Psoas muscle (tissue), 8 donors: ENCODE results near the gene IZUMO4. TPM values are rescaled to one million over a fixed set of nuclear protein-coding genes. Genes with fewer than 3 reads are reported as not detected.
A peak's percentile ranks its signal among the peaks of the same experiment; 100 is the strongest.

Experiments
- ATAC-seq, 4 donors: fragments of 200-7000 bp; cut with Tn5 transposase; one replicate each; pipeline ENCODE4 v1.9.1; 2020; ENCODE audit warnings: moderate library complexity in 3 of 4, mild to moderate bottlenecking in 2 of 4
- DNase-seq, 2 donors: peaks; one replicate each; pipeline ENCODE4 v3.0.0-alpha.2; 2020
- H3K27ac ChIP-seq: fragments of 200-600 bp; one replicate; pipeline ENCODE4 v1.8.0; 2022
- H3K27me3 ChIP-seq, 3 donors: fragments of 200-600 bp in 1 of 3; one replicate each; pipeline versions ENCODE4 v1.6.1 to v1.8.0; 2013 to 2022; ENCODE audit warnings: low read length in 2 of 3, mild to moderate bottlenecking in 2 of 3, moderate library complexity in 1 of 3; ENCODE audit not compliant: insufficient read depth in 3 of 3
- H3K36me3 ChIP-seq, 2 donors: fragments of 200-600 bp in 1 of 2; one replicate each; pipeline versions ENCODE4 v1.6.1 to v1.8.0; 2013 to 2022; ENCODE audit warnings: low read depth in 1 of 2, mild to moderate bottlenecking in 1 of 2, moderate library complexity in 1 of 2; ENCODE audit not compliant: insufficient read depth in 1 of 2
- H3K4me1 ChIP-seq: fragments of 200-600 bp; one replicate; pipeline ENCODE4 v1.8.0; 2022
- H3K4me3 ChIP-seq: fragments of 200-600 bp; one replicate; pipeline ENCODE4 v1.8.0; 2022; ENCODE audit warnings: mild to moderate bottlenecking
- H3K9me3 ChIP-seq: fragments of 200-600 bp; one replicate; pipeline ENCODE4 v1.8.0; 2022
- CTCF ChIP-seq: fragments of 200-600 bp; IDR thresholded peaks from one replicate; pipeline ENCODE4 v1.8.0; 2022; ENCODE audit warnings: antibody characterized with exemption
- WGBS, 3 donors: extraction: QIAGEN DNeasy Blood & Tissue Kit; methylation state at CpG; one replicate each; pipeline versions ENCODE4 v1.1.6 to v1.1.7; 2013; 5-methylcytosine and 5-hydroxymethylcytosine counted together
- intact Hi-C, 2 donors: fragments of 100-400 bp; cut with DNase I; formaldehyde crosslinking; loops; one replicate each; pipeline versions ENCODE4 v1.11.0 to v1.14.2; 2022
- polyA plus RNA-seq, 3 donors: library from polyadenylated mRNA; stranded (reverse); fragments of 200-250 nt; gene quantifications; one replicate each; pipeline ENCODE4 v1.2.3, GENCODE V29; 2013
- total RNA-seq, 4 donors: library from RNA; stranded (reverse); fragmentation: NEBNext Ultra II Directional in 2 of 4; extraction: Animal tissue kit (Norgen Biotek cat#: 25700) in 2 of 4; gene quantifications; one replicate each; pipeline versions ENCODE4 v1.2.1 to v1.2.4, GENCODE V29; 2021 to 2023
- donor health status: healthy with polysubstance abuse.
- donor health status: DM: no; HTN: no; CAD: no; lungs with moderate emphysema.
- donor health status: Bipolar disorder and iron deficiency.
- donor health status: healthy.
- donor health status: DM: yes; HTN: yes; CAD: no.
- donor health status: DM: no; HTN: no; CAD: no.
- donor health status: DM: no; HTN: no; CAD: no.
- donor health status: DM: yes; HTN: yes; CAD: no.

The IZUMO4 gene
- total and polyA plus RNA-seq, 7 donors, result 0.69 to 3.0 (median 1.6) TPM

- intact Hi-C loops, result no loop called here
- Histone ChIP-seq H3K27me3 (no peaks in the 10 kb centered on the region), H3K9me3 (no peaks in the 10 kb centered on the region), H3K27ac (peak overlapping the region; percentile 84), H3K4me1 (peaks cover 31% of the 10 kb centered on the region), H3K4me3 (peak overlapping the region; percentile 25), H3K36me3 (peaks cover 0 to 49% of the 10 kb centered on the region in 2 donors)
- DNase-seq (peak; percentile 60 to 84), ATAC-seq (peak; percentile 96 to 100 (median 97))
- WGBS, 3 donors, result 44 to 65% (median 48%) methylated on average over 23 of the region's 23 CpGs
- TF ChIP-seq CTCF, result peak; percentile 26
Measured at GRCh38 chr19:2138061-2138728, 41.5 kb downstream of the IZUMO4 start.

DNA sequence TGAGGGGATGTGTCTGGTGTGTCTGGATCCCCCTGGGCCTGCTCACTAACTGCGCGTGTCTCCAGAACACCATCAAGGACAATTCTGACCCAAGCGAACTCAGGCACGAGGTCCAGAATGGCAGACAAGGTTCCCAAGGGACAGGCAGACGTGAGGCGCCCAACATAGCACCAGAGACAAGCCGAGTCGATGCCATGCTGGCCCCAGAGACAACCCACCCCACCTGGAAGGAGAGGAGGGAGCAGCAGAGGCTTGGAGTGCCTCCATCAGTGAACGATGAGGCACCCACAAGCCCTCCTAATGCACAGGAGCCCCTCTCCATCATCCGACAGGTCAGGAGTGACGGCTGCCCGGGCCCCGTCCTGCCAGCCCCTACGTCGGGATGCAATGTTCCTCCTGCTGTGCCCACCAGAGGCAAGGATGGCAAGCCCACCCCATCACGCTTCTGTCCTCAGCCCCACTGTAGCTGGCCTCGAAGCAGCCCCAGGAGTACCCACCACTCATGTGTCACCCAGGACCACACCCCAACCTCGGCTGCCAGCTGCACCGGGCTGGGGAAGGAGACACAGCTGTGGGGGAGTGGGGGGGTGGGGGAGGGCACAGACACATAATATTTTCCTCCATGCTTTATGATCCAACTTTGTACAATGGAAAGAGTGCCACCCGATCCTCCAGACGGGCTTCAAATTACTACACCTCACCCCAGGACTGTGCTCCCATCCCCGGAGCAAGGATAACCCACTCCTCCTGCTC lies 42.8 kb downstream of the IZUMO4 start:
- Histone ChIP-seq H3K4me1 (peaks cover 33% of the 10 kb centered on the region), H3K36me3 (peaks cover 0 to 42% of the 10 kb centered on the region in 2 donors), H3K27me3 (no peaks in the 10 kb centered on the region), H3K27ac (peak overlapping the region; percentile 84), H3K4me3 (no peak overlapping the region), H3K9me3 (no peaks in the 10 kb centered on the region)
- intact Hi-C loops, result no loop called here
- no peak for ATAC-seq
- no peak for TF ChIP-seq CTCF
- DNase-seq, result no peak
- 60 to 73% (median 61%) methylated on average over 21 to 22 of the region's 22 CpGs for WGBS, 3 donors

GRCh38 chr19:2140138-2140569 lies 43.4 kb downstream of the IZUMO4 start:
- Histone ChIP-seq H3K4me1 (peaks cover 38% of the 10 kb centered on the region), H3K27me3 (no peaks in the 10 kb centered on the region), H3K4me3 (no peak overlapping the region), H3K36me3 (peaks cover 0 to 37% of the 10 kb centered on the region in 2 donors), H3K9me3 (no peaks in the 10 kb centered on the region), H3K27ac (no peak overlapping the region)
- no peak for ATAC-seq
- intact Hi-C loops, result no loop called here
- WGBS, 3 donors, result 58 to 66% (median 61%) methylated on average over 14 of the region's 14 CpGs
- TF ChIP-seq CTCF, result no peak
- DNase-seq, result no peak

- DNase-seq, result no peak
- no peak for ATAC-seq
- 82 to 90% (median 90%) methylated on average over 15 of the region's 15 CpGs for WGBS, 3 donors
- no peak for TF ChIP-seq CTCF
- Histone ChIP-seq H3K4me3 (no peak overlapping the region), H3K4me1 (peaks cover 50% of the 10 kb centered on the region), H3K27me3 (no peaks in the 10 kb centered on the region), H3K36me3 (peaks cover 0 to 19% of the 10 kb centered on the region in 2 donors), H3K9me3 (no peaks in the 10 kb centered on the region), H3K27ac (no peak overlapping the region)
- intact Hi-C loops, result no loop called here
Measured at GRCh38 chr19:2142173-2142829, 45.6 kb downstream of the IZUMO4 start.
